ENCODE results near the gene EXOC3L4. TPM values are rescaled to one million over a fixed set of nuclear protein-coding genes. Genes with fewer than 3 reads are reported as not detected.
A peak's percentile ranks its signal among the peaks of the same experiment; 100 is the strongest.

Gene EXOC3L4
- total RNA-seq, 3 donors from 2014 or later: 16.7 to 29.1 (median 26.1) TPM

- H3K36me3 ChIP-seq (ENCODE audit: low read depth): no peaks in the 10 kb centered on the region
- ATAC-seq: no peak
- H3K9me3 ChIP-seq: no peaks in the 10 kb centered on the region
- peaks cover 25% of the 10 kb centered on the region for H3K4me1 ChIP-seq (ENCODE audit: low read depth)
- H3K4me3 ChIP-seq: no peak overlapping the region
- no peak for DNase-seq
- intact Hi-C loops (cut with DNase I, micrococcal nuclease): loop anchor here in 1 of 2 donors (10.0 kb wide), 1 partner anchor 84 kb away; no protein-coding TSS in a partner anchor
- TF ChIP-seq, protein P1, sequence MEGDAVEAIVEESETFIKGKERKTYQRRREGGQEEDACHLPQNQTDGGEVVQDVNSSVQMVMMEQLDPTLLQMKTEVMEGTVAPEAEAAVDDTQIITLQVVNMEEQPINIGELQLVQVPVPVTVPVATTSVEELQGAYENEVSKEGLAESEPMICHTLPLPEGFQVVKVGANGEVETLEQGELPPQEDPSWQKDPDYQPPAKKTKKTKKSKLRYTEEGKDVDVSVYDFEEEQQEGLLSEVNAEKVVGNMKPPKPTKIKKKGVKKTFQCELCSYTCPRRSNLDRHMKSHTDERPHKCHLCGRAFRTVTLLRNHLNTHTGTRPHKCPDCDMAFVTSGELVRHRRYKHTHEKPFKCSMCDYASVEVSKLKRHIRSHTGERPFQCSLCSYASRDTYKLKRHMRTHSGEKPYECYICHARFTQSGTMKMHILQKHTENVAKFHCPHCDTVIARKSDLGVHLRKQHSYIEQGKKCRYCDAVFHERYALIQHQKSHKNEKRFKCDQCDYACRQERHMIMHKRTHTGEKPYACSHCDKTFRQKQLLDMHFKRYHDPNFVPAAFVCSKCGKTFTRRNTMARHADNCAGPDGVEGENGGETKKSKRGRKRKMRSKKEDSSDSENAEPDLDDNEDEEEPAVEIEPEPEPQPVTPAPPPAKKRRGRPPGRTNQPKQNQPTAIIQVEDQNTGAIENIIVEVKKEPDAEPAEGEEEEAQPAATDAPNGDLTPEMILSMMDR (IDR thresholded peaks at IDR 0.05): no peak
Observed at GRCh38 chr14:103100281-103101121, 6.0 kb downstream of the EXOC3L4 start.

GRCh38 chr14:103101257-103101962, 6.9 kb downstream of the EXOC3L4 start:
- H3K4me1 ChIP-seq (ENCODE audit: low read depth): peaks cover 18% of the 10 kb centered on the region
- no peak for ATAC-seq
- TF ChIP-seq, protein P1 (IDR thresholded peaks at IDR 0.05): no peak
- no peaks in the 10 kb centered on the region for H3K36me3 ChIP-seq (ENCODE audit: low read depth)
- no peak overlapping the region for H3K4me3 ChIP-seq
- H3K9me3 ChIP-seq: no peaks in the 10 kb centered on the region
- DNase-seq: peak in 1 of 3 donors; percentile 51
- intact Hi-C loops (cut with DNase I, micrococcal nuclease): loop anchor here in 1 of 2 donors (10.0 kb wide), 1 partner anchor 83 kb away; no protein-coding TSS in a partner anchor

- TF ChIP-seq, protein P1 (IDR thresholded peaks at IDR 0.05): no peak
- intact Hi-C loops (cut with DNase I, micrococcal nuclease): loop anchor here in 1 of 2 donors (10.0 kb wide), 1 partner anchor 83 kb away; no protein-coding TSS in a partner anchor
- no peak overlapping the region for H3K4me3 ChIP-seq
- no peak for ATAC-seq
- DNase-seq: peak in 1 of 3 donors; percentile 51
- peaks cover 18% of the 10 kb centered on the region for H3K4me1 ChIP-seq (ENCODE audit: low read depth)
- H3K9me3 ChIP-seq: no peaks in the 10 kb centered on the region
- H3K36me3 ChIP-seq (ENCODE audit: low read depth): no peaks in the 10 kb centered on the region
Observed at GRCh38 chr14:103101963-103102688, 7.6 kb downstream of the EXOC3L4 start.

GRCh38 chr14:103102689-103103260, 8.2 kb downstream of the EXOC3L4 start:
- TF ChIP-seq, protein P1 (IDR thresholded peaks at IDR 0.05): no peak
- H3K4me3 ChIP-seq: no peak overlapping the region
- no peaks in the 10 kb centered on the region for H3K36me3 ChIP-seq (ENCODE audit: low read depth)
- no peaks in the 10 kb centered on the region for H3K9me3 ChIP-seq
- peaks cover 18% of the 10 kb centered on the region for H3K4me1 ChIP-seq (ENCODE audit: low read depth)
- ATAC-seq: no peak
- intact Hi-C loops (cut with DNase I, micrococcal nuclease): loop anchor here in 1 of 2 donors (10.0 kb wide), 1 partner anchor 82 kb away; no protein-coding TSS in a partner anchor
- DNase-seq: peak in 1 of 3 donors; percentile 54
